ENCODE data around the gene GSTA2. TPM values are rescaled to one million over a fixed set of nuclear protein-coding genes. Genes with fewer than 3 reads are reported as not detected.
A peak's percentile ranks its signal among the peaks of the same experiment; 100 is the strongest.
"Not testable (repeated sequence)": the region's sequence is repeated elsewhere in the genome, so short reads cannot be mapped to it uniquely, and the experiment has no call there.

GSTA2 gene
- not detected in 2 replicates for total RNA-seq
- long read RNA-seq = 0 reads

DNA sequence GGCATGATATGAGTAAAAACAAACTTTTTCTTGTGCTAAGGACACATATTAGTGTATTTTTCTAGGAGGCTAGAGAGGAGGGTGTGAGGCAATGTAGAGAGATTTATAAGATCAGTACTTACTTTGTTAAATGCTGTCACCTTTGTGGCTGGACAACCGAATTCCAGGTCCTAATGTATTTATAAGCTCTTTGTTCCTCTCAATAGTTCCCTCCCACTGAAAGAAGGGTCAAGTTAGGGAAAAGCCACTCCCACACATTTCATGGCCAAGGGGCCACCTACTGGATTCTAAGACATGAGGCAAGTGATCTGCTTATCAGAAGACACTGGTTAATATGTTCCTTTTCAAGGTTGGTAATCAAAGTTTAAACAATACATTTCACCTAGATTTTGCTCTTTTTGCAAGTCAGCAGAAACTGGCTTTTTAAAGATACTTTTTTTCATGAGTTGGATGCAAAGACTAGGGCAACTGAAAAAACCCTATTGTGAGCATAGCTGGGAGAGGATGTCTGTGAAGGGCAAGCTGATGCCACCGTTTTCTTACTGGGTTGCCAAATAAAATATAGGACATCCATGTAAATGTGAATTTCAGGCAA lies at the start of gene GSTA2:
Gene GSTA2, minus strand, starts transcription at position 154 of the 595 bp plus-strand sequence. CDS start 5,528 bp downstream, outside the sequence.
- TF ChIP-seq, protein P1, sequence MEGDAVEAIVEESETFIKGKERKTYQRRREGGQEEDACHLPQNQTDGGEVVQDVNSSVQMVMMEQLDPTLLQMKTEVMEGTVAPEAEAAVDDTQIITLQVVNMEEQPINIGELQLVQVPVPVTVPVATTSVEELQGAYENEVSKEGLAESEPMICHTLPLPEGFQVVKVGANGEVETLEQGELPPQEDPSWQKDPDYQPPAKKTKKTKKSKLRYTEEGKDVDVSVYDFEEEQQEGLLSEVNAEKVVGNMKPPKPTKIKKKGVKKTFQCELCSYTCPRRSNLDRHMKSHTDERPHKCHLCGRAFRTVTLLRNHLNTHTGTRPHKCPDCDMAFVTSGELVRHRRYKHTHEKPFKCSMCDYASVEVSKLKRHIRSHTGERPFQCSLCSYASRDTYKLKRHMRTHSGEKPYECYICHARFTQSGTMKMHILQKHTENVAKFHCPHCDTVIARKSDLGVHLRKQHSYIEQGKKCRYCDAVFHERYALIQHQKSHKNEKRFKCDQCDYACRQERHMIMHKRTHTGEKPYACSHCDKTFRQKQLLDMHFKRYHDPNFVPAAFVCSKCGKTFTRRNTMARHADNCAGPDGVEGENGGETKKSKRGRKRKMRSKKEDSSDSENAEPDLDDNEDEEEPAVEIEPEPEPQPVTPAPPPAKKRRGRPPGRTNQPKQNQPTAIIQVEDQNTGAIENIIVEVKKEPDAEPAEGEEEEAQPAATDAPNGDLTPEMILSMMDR (conservative IDR thresholded peaks at IDR 0.05) = peak; percentile 14
- not testable (repeated sequence) for H3K27me3 Mint-ChIP-seq (ENCODE audit: low read depth); H3K9me3 Mint-ChIP-seq; H3K36me3 Mint-ChIP-seq (ENCODE audit: low read depth); H3K4me1 Mint-ChIP-seq; H3K4me3 Mint-ChIP-seq; DNase-seq (ENCODE audit: low read depth, low spot score)
- peak within 1 kb of the TSS; percentile 57 for H3K27ac Mint-ChIP-seq (ENCODE audit: unreplicated experiment)

DNA sequence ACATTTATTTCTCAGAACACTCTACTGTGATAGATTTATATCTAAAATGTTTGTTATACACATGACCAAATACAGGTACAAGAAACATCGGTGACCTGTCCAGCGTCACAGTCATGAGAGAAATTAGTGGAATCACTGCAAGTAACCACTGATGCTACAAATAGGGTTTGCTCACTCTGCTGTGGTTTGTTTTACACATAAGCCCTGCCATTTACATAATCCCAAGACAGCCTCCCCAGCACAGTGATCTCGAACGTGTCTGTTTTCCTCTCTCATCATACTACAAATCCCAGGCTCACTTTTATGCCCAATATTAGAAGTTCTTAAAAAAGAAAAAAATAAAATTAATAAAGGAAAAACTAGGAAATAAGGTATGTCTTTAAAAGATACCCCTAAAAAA lies 46.5 kb upstream of the GSTA2 start:
- not testable (repeated sequence) for H3K9me3 Mint-ChIP-seq; H3K27ac Mint-ChIP-seq (ENCODE audit: unreplicated experiment); H3K36me3 Mint-ChIP-seq (ENCODE audit: low read depth); DNase-seq (ENCODE audit: low read depth, low spot score); H3K4me1 Mint-ChIP-seq; H3K27me3 Mint-ChIP-seq (ENCODE audit: low read depth); H3K4me3 Mint-ChIP-seq

DNA sequence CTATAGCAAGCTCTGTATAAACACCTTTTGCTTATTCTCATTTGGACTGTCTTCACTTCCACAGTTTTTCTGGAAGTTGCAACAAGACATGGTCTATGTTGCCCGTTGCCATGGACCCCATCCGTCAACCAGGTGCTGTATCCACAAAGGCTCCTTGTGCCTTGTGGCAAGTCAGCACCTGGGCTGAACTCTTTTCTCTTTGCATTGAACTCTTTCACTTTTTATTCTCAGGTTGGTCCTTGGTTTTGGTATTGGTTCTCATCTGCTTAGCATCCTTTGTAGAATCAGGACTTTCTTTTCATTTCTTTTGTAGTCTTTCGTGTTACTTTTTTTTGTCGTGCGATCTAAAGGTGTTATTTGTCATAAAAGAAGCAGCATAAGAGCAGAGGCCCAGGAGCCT lies 45.4 kb upstream of the GSTA2 start:
- no peaks in the 10 kb centered on the region for H3K9me3 Mint-ChIP-seq
- H3K27me3 Mint-ChIP-seq (ENCODE audit: low read depth) = peaks cover 2% of the 10 kb centered on the region
- no peak for DNase-seq (ENCODE audit: low read depth, low spot score)
- no peak overlapping the region for H3K27ac Mint-ChIP-seq (ENCODE audit: unreplicated experiment)
- TF ChIP-seq, protein P1 (conservative IDR thresholded peaks at IDR 0.05) = no peak
- peaks cover 4% of the 10 kb centered on the region for H3K4me1 Mint-ChIP-seq
- no peaks in the 10 kb centered on the region for H3K36me3 Mint-ChIP-seq (ENCODE audit: low read depth)
- H3K4me3 Mint-ChIP-seq = no peak overlapping the region

DNA sequence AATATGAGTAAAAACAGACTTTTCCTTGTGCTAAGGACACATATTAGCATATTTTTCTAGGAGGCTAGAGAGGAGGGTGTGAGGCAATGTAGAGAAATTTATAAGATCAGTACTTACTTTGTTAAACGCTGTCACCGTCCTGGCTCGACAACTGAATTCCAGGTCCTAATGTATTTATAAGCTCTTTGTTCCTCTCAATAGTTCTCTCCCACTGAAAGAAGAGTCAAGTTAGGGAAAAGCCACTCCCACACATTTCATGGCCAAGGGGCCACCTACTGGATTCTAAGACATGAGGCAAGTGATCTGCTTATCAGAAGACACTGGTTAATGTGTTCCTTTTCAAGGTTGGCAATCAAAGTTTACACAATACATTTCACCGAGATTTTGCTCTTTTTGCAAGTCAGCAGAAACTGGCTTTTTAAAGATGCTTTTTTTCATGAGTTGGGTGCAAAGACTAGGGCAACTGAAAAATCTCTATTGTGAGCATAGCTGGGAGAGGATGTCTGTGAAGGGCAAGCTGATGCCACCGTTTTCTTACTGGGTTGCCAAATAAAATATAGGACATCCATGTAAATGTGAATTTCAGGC lies 40.5 kb upstream of the GSTA2 start, which contains the start of gene GSTA1:
Gene GSTA1, minus strand, starts transcription at position 149 of the 588 bp plus-strand sequence. CDS start 4,549 bp downstream, outside the sequence.
- H3K4me1 Mint-ChIP-seq; H3K9me3 Mint-ChIP-seq; H3K36me3 Mint-ChIP-seq (ENCODE audit: low read depth); H3K4me3 Mint-ChIP-seq; H3K27me3 Mint-ChIP-seq (ENCODE audit: low read depth); DNase-seq (ENCODE audit: low read depth, low spot score): not testable (repeated sequence)
- TF ChIP-seq, protein P1 (conservative IDR thresholded peaks at IDR 0.05) = peak; percentile 27
- H3K27ac Mint-ChIP-seq (ENCODE audit: unreplicated experiment) = peak within 1 kb of the TSS; percentile 41

DNA sequence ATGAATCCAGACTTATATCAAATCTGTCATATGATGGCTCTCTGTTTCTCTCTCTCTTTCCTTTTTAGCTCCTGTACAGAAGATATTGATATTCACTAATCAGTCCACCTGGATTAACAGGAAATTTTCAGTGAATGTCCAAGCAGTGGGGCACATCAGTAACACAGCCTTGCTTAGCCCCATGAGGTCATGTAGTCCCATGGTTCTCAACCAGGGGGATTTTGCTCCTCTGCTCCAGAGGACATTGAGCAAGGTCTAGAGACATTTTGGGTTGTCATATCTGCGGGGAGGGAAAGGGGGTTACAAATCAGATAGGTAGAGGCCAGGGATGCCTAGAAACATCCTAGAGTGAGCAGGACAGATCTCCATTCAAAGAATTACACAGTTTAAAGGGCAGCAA lies 39.5 kb upstream of the GSTA2 start:
- TF ChIP-seq, protein P1 (conservative IDR thresholded peaks at IDR 0.05) = no peak
- Mint-ChIP-seq H3K4me3 (no peak overlapping the region), H3K9me3 (no peaks in the 10 kb centered on the region), H3K4me1 (peaks cover 8% of the 10 kb centered on the region), H3K27ac (ENCODE audit: unreplicated experiment) (no peak overlapping the region), H3K27me3 (ENCODE audit: low read depth) (no peaks in the 10 kb centered on the region), H3K36me3 (ENCODE audit: low read depth) (no peaks in the 10 kb centered on the region)
- no peak for DNase-seq (ENCODE audit: low read depth, low spot score)

DNA sequence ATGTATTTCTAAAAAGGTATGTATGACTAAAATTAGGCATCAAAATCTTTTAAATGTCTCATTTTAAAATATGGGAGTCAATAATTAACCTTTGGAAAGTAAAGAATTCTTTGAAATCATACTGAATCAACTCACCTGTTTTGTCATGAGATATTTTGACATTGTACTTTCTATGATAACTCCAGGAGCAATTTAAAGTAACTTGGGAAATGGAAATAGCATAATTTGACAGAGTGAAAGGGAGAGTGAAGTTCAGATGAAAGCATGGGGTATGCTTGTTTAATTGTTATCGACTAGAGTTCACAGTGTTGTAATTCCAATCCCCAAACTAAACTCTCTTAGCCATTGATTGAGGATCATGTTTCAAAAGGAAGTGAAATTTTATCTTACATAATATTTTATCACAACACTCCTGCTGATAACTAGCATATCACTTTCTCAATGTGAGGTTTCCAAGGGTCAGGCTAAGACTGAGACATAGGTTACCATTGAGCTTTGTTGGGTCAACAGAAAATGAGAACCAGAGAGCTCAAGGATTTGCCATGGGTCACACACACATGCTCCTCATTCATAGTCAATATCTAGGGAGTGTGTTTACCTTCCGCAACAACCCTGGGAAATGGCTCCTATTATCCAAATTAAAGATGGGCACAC lies 38.0 kb upstream of the GSTA2 start:
- Mint-ChIP-seq H3K27ac (ENCODE audit: unreplicated experiment) (no peak overlapping the region), H3K27me3 (ENCODE audit: low read depth) (no peaks in the 10 kb centered on the region), H3K4me1 (peaks cover 8% of the 10 kb centered on the region), H3K9me3 (no peaks in the 10 kb centered on the region), H3K36me3 (ENCODE audit: low read depth) (no peaks in the 10 kb centered on the region), H3K4me3 (no peak overlapping the region)
- TF ChIP-seq, protein P1 (conservative IDR thresholded peaks at IDR 0.05) = no peak
- DNase-seq (ENCODE audit: low read depth, low spot score) = no peak

DNA sequence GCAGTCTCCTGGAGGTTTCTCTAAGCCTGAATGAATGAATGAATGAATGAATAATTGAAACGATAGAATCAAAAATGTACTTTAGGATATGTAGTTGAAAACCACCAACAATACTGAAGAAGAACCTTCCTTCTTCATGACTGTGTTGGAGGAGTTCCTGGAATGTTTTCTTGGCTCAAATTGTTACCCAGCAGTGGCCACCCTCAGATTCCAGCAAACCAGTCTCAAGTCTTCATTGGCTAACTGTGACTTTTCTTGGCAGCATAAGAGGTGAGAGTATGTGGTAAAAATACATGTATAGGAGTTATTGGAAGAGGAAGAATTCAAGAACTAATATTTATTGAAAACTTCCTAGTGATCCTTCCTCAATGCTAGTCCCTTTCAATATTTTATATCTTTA lies 36.0 kb upstream of the GSTA2 start:
- not testable (repeated sequence) for H3K4me1 Mint-ChIP-seq; H3K36me3 Mint-ChIP-seq (ENCODE audit: low read depth); H3K4me3 Mint-ChIP-seq; H3K9me3 Mint-ChIP-seq; H3K27me3 Mint-ChIP-seq (ENCODE audit: low read depth); DNase-seq (ENCODE audit: low read depth, low spot score); H3K27ac Mint-ChIP-seq (ENCODE audit: unreplicated experiment)

DNA sequence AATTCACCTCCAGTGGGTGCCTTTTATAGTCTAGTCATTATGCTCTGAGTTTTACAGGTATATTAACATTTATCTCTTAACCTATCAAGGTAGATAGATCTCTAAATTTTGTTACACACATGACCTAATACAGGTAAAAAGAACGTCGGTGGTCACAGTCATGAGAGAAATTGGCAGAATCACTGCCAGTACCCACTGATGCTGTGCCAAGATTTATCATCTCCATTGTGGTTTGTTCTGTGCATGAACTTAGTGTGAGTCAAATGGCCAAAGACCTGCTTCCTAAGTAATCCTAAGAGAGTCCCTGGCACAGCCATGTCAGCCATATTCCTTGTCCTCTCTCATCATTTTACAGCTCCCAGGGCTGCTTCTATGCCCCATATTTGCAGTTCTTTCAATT lies 31.1 kb upstream of the GSTA2 start:
- not testable (repeated sequence) for H3K36me3 Mint-ChIP-seq (ENCODE audit: low read depth); H3K27me3 Mint-ChIP-seq (ENCODE audit: low read depth); H3K4me1 Mint-ChIP-seq; H3K4me3 Mint-ChIP-seq; H3K27ac Mint-ChIP-seq (ENCODE audit: unreplicated experiment); DNase-seq (ENCODE audit: low read depth, low spot score)
- H3K9me3 Mint-ChIP-seq = peaks cover 12% of the 10 kb centered on the region
